NB4 (cell line): ENCODE results near the gene SH3RF2.

Experiments used
- DNase-seq: peaks from one replicate; pipeline ENCODE4 v3.0.0; 2010; ENCODE audit warnings: low read depth
- H3K4me3 ChIP-seq: one replicate; pipeline ENCODE4 v1.5.1; 2011; ENCODE audit warnings: mild to moderate bottlenecking, low read depth, low read length, moderate library complexity
- CTCF ChIP-seq: IDR thresholded peaks from one replicate; pipeline ENCODE4 v1.5.1; 2012; ENCODE audit warnings: low read depth, low read length
- MYC ChIP-seq: IDR thresholded peaks from 2 replicates; pipeline ENCODE4 v1.6.1; 2011; ENCODE audit warnings: low read depth, low read length
- POLR2A ChIP-seq: IDR thresholded peaks from 2 replicates; pipeline ENCODE4 v1.6.1; 2011; ENCODE audit warnings: mild to moderate bottlenecking; ENCODE audit not compliant: insufficient read length; ENCODE audit errors: extremely low read depth
- TF ChIP-seq, protein P1 (sequence below): IDR thresholded peaks from 2 replicates; pipeline ENCODE4 v1.6.1; 2011; ENCODE audit warnings: low read depth, low read length

Gene SH3RF2

GRCh38 chr5:146025114-146025680 lies 88.8 kb downstream of the SH3RF2 start:
- DNase-seq: no peak
- TF ChIP-seq POLR2A: no peak
- no peak for TF ChIP-seq CTCF
- no peak overlapping the region for H3K4me3 ChIP-seq

DNA sequence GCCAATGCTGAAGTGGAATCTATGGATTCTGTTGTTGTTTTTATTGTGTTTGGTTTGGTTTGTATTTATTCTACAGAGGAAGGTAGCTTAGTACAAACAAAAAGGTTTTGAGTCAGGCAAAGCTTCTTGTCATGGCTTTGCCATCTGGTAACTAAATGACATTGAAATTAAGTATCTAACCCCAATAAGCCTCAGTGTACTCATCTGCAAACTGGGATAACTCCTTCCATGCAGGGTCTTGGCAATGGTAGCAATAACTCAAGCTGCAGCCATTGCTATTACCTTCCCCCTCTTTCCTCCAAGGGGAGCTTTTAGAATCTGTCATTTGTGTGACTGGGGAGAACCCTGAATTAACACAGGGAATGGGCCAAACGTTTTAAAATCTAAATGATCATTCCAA lies 89.3 kb downstream of the SH3RF2 start:
- TF ChIP-seq CTCF (no peak), POLR2A (no peak), MYC (no peak)
- TF ChIP-seq, protein P1, sequence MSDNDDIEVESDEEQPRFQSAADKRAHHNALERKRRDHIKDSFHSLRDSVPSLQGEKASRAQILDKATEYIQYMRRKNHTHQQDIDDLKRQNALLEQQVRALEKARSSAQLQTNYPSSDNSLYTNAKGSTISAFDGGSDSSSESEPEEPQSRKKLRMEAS: no peak
- no peak overlapping the region for H3K4me3 ChIP-seq
- DNase-seq: no peak

DNA sequence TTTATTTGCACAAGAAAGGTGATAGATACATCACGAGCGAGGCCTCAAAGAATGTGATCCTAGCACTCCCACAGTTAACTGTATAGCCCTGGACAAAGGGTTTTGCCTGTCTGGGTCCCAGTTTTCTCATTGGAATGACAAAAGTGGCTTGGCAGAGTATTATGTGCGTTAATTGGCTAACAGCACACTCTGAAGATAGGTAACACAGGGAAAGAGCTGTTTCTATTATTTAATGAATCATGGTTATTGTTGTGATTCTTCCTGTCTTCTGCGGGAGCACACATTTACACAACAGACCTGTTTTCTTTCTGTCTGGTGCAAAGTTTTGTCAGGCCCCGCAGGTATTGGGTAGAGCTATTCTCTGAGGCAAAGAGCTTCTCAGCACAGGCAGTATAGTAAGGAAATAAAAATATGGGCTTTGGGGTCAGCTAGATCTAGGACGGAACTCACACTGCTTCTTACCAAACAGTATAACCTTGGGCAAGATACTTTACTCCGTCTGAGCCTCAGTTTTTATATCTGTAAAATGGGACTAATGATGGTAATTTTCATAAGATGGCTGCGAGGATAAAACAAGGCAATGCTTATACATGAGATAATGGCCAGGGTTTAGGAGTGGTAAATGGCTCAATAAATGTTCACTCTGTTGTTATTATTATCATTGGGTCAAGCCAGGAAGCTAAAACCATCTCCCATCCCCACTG lies 90.1 kb downstream of the SH3RF2 start:
- no peak for TF ChIP-seq CTCF
- no peak for DNase-seq
- no peak overlapping the region for H3K4me3 ChIP-seq

GRCh38 chr5:146027751-146028150 lies 91.4 kb downstream of the SH3RF2 start:
- TF ChIP-seq POLR2A: no peak
- TF ChIP-seq CTCF: no peak
- TF ChIP-seq MYC: no peak
- TF ChIP-seq, protein P1: no peak
- DNase-seq: no peak
- H3K4me3 ChIP-seq: no peak overlapping the region

DNA sequence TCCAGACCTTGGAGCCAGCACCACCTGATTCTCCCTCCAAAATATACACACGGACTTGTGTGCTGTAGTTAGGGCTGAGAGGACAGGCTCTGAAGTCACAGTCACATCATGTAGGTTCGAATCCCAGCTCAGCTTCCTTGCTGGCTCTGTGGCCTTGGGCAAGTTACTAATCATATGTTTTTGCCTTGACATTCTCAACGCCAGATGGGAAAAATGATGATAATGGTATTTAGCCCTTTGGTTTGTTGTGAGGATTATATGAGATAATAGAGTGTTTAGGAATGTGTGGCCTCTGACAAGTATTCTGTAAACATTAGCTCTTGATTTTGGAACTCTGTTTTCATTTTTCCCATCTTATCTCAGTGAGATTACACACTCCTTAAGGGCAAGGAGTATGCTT lies 96.5 kb downstream of the SH3RF2 start:
- DNase-seq: no peak
- no peak overlapping the region for H3K4me3 ChIP-seq
- TF ChIP-seq CTCF: no peak
- TF ChIP-seq POLR2A: no peak
- TF ChIP-seq, protein P1: no peak
- no peak for TF ChIP-seq MYC

DNA sequence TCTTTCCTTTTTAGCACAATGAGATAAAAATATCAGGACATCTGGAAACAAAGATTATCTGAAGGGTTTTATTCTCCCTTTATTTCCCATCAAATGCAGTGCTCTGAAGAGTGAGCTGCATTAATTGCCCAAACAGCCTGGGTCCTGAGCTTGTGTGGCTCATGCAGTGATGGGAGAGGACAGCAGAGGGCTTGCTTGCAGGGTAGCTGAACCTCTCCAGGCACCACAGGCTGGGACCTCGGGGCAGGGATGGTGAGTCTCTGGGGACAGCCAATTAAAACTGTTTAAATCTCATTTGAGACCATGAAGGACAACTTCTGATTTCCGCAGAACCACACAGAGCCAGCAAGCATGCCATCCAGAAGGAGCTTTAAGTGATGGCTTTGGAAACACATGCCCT lies 97.7 kb downstream of the SH3RF2 start:
- no peak overlapping the region for H3K4me3 ChIP-seq
- TF ChIP-seq POLR2A (no peak), MYC (no peak), CTCF (no peak)
- TF ChIP-seq, protein P1: no peak
- DNase-seq: no peak
